CD4-positive, alpha-beta T cell treated with Interleukin-6 for 4 hours (primary cell): ENCODE measurements around the gene HVCN1.
A peak's percentile ranks its signal among the peaks of the same experiment; 100 is the strongest.
"Not testable (repeated sequence)": the region's sequence is repeated elsewhere in the genome, so short reads cannot be mapped to it uniquely, and the experiment has no call there.

Experiments used
- DNase-seq: peaks from one replicate; pipeline ENCODE4 v3.0.0-alpha.2; 2020; ENCODE audit warnings: mixed read lengths

Gene HVCN1

DNA sequence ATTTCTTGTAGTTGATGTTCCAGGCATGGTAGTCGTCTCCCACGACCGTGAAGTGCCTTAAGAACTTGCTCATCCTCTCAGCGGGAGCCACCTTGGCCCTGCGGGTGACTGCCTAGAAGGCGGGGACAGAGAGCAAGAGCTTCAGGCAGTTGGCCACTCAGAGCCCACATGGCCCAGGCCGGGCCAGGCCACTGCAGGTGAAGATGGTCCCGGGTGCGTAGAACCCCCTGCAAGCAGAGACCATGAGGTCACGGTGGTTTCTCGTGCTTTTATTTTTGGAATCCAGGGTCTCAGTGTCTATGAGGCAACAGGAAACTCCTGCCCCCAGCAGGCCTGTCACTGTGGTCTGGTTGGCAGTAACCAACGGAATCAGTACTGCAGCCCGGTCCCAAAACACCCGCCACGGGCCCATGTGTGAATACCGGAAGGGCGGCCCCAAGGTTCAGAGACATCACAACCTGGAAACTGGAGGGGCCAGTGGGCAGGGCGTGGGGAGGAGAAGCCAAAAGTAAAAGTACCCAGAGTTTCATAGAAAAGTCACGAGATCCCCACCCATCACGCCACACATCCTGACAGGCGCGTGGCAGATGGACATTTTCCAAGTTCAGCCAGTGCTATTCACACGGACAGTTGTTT lies 27.5 kb downstream of the HVCN1 start:
- peak; percentile 38 for DNase-seq

DNA sequence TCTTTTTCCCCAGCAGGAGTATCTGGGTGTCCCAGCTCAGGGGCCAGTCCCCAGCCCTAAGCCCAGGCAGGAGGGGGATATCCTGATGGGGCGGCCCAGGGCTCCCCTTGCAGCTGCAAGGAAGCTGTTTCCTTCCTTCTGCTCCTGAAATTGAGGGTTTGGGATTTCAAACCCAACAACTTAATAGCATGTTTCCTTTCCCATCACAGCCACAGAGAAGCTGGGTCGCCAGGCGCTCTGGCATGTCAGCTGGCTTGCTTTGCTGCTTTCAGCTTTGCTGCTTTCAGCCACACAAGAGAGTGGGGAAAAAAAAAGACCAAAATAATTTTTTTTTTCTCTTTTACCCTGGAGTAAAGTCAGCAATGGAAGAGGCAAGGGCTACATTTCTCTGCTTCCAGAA lies 30.0 kb downstream of the HVCN1 start:
- no peak for DNase-seq

DNA sequence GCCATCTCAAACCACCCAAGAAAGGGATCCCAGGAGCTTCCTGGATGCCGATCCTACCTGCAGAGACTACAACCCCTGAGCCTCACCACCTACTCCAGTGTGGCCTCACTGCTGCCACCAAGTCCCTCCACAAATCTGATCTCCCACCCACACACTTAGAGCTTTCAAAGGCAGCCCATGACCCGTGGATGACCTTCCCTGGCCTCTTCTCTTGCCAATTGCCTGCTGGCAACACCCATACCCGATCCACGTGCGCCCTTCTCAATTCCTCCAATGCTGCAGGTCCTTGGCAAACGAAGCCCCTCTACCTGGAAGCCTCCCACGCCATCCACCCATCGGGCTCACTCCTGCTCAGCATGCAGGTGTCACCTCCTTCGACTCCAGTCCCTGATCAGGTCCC lies 30.7 kb downstream of the HVCN1 start:
- no peak for DNase-seq

DNA sequence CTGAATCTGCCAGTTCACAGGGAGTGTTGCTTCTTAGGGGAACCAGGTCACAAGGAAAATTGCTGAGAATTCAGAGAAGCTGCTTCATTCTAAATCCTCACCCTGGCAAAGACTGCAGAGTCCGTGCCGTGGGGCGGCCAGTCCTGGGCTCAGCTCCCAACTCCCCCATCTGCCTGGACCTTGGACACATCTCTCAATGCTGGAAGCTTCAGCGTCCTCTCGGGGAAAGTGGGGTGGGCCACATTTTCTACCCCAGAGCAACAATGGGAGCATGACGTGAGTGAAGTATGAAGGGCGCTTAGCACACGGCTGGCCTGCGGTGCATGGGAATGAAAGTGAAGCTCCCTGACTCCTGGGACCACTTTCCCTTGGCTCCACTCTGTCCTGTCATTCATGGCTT lies 31.2 kb downstream of the HVCN1 start:
- no peak for DNase-seq

DNA sequence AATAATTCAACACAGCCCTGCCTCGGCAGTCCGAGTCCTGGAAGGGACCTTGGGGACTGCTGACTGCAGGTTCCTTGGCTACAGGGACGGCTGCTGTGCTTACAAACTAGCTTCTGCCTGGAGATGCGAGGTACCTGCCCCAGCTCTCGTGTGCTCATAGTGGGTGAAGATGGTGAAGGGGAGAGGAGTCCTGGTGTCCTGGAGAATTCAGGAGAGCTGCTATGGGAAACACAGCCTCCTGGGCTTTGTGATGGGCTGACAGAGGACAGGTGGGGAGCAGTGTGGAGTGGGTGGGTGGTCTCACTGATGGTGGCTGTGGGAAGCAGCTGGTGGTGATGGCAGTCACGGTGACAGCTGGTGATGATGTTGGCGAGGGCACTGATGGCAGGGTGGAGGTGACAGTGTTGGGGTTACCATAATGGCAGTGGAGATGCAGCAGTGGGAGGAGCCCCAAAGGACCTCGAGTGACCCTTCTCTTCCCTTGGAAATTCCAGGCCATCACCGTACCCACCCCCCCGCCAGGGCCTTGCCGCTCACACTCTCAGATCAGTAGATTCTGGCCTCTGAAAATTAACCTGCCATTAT lies 32.8 kb downstream of the HVCN1 start:
- no peak for DNase-seq

DNA sequence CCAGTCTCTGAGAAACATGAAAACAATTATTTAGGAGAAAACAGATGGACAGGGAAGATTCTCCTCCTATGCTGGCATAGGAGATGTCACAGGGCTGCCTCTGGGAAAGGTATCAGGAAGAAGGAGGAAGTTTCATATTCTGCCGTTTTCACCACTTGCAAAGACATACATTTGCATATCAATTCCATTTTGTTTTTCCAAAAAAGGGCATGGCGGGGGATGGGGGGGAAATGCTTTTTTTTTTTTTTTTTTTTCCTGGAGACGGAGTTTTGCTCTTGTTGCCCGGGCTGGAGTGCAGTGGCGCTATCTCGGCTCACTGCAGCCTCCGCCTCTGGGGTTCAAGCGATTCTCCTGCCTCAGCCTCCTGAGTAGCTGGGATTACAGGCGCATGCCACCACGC lies 34.7 kb downstream of the HVCN1 start:
- not testable (repeated sequence) for DNase-seq

DNA sequence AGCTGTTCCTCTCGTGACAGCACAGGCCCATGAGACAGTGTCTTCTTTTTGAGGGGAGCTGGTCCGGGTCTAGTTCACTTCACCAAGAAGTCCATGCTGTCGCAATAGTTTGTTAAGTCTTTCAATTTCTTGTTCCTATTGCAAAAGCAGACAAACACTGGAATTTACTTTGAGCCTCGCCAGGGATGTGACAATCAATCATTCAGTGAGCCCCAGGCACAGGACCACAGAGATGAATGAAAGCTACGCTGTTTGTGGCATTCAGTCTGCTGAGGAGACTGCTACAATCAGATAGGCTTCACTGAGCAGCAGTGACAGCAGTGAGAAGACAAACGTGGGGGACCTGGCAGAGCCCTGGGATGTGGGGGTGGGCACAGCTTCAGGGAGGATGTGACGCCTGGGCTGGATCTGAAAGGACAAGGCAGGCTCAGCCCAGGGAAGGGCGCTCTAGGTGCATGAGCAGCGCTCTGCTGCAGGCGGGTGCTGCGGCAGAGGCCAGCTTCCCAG lies 39.5 kb downstream of the HVCN1 start:
- DNase-seq, result no peak

DNA sequence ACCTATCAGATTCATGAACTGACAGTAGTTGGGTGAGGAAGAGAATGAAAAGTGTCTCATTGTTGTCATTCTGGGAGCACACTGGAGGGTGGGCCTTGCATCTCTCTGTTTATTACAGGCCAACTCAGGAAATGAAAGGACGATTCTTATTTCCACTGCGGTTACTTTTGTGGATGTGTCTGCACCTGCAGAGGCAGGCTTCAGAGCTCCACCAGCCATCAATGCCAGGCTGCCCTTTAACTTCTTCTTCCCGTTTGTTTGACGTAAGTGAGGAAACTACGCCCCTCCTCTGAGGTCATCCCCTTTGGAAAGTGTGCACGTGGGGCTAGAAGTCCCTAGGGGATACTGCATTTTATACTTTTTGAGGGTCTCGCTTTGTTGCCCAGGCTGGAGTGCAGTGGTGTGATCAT lies 41.3 kb downstream of the HVCN1 start:
- peak; percentile 30 for DNase-seq

DNA sequence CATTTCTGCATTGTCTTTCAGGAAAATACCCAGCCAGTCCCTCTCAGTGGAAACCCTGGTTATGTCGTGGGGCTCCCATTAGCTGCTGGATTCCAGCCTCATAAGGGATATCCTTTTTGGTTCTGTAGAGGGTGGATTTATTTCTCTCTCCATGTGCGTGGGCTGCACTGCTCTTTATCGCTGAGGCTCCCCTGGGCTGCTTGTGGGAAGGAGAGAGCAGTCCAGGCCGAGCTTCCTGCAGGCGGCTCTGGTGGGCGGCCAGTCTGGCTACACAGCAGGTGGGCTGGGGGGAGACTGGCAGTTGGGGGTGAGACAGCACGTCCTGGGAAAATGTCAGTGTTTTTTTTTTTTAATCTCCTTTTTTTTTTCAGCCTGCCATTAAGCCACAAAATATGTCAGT lies 47.4 kb downstream of the HVCN1 start:
- DNase-seq, result no peak

DNA sequence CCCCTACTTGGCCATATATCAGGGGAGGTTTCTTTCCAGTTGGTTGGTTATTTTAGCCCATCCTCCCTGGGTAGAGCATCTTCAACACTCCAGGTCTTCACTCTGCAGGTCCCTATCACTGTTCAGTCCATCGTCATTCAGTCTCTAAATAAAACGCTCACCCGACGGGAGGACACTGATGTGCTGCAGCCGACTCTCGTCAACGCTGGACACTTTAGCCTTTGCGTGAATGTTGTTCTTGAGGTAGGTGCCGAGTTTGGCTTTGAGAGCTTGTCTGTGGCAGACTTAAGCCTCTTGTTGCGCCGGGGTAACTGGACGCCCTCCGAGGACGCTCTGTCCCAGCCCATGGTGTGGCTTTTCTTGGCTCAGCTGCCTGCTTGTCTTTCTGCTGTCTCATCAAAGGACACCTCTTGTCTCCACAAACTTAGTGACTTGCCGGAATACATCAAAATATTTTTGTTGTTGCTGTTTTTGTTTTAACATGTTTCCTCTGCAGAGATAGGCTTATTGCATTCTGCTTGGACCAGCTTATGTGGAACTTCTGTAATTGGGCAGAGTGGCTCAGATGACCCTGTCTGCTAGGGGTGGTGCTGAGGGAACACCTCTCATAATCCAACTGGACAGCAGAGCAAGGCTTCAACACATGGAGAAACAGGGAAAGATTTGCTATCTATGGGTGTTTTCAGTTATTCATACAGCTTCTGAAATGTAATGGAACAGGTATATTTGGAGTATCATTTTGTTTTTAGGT lies 48.5 kb downstream of the HVCN1 start:
- no peak for DNase-seq

DNA sequence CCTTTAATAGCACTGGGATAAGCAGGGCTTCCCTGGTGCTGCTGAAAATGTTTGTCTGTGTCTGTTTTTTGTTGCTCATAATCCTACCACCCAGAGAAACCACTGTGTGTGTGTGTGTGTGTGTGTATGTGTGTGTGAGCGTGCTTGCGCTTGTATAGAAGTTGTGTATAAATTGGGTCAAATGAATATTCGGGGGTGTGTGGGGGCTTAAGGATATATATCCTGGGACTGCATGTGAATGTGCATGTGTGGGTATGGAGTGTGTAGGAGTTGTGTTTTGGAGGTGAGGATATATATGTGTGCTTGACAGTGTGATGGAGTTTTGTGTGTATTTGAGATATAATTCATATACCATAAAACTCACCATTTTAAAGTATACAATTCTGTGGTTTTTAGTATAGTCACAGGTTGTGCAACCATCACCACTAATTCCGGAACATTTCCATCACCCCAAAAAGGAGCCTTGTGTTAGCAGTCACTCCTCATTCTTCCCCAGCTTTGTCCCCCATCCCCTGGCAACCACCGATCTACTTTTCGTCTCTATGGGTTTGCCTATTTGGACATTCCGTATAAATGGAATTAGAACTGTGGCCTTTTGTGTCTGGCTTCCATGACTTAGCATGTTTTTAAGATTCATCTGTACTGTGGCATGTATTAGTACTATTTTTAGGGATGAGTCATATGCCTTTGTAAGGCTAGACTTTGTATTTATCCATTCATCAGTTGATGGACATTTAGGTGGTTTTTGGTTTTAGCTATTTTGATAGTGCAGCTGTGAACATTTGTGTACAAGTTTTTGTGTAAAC lies 49.4 kb downstream of the HVCN1 start:
- no peak for DNase-seq

DNA sequence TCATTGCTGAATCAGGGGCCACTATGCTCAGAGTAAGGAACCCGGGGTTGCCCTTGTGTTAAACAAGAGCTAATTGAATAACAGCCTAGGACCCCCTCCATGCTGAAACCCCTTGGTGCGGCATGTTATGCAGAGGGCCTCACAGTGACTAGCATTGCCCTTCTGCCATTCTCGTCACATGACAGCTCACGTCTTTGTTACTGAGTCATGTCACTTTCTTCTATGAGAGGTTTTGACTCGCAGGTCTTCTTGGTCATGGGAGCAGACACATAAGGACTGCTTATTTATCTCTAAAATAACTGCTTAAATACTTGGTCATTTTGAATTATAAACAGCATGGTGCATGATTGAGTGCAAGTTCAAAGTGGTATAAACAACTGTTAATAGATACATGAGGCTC lies 50.1 kb downstream of the HVCN1 start:
- DNase-seq, result no peak

DNA sequence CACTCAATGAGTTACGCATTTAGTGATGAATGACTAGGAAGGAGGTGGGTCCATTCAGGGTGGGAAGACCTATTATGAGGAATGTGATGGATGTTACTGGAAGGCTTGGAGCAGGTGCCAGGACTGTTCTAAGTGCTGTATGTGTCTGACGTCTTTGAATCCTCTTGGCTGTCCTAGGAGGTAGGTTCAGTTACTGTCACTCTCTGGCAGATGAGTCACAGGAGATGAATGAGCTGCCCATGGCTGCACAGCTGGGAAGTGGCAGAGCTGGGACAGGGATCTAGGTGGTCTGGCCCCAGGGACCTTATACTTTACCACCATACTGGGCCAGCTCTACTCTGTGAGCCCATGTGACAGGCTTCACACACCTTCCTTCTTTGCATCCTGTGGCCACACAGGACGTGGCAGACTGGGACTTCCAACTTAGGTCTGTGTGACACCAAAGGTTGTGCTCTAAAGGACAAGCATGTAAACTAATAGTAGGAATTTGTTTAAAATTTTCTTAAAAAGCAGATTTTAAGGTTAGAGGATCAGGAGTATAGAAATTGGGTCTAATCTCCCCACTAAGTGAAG lies 51.0 kb downstream of the HVCN1 start:
- DNase-seq, result no peak

DNA sequence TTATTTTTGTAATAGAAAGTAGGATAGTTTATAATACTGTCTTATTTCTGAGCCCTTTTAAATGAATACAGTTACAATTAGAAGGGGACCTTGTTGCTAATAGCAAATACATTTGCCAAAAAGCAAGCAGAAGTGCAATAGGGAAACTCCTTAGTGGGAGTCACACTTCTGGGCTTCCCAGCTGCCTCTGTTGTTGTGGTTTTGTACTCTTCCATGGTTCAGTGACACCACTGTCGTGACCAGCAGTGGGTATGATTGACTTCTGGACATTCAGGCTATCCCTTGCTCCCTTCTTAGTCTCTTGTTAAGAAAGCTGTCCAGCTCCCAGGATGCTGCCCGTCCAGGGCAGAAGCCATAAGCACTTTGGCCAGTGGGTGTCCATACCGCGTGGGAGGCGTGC lies 52.4 kb downstream of the HVCN1 start:
- no peak for DNase-seq

DNA sequence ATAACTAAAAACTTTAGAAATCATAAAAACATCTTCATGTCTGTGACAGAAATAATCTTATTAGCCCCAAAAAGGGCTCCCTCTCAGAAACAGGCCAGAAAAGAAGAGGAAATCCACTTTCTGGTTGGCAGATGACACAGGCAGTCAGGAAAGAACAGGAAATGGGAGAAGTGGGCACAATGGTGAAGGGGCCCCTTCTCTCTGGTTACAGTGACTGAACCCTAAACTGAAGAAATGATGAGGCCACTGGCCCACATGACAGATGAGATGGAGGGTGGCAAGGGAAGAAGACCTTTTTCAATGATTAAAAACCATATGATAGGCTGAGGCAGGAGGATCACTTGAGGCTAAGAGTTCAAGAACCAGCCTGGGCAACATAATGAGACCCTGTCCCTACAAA lies 53.9 kb downstream of the HVCN1 start:
- no peak for DNase-seq

DNA sequence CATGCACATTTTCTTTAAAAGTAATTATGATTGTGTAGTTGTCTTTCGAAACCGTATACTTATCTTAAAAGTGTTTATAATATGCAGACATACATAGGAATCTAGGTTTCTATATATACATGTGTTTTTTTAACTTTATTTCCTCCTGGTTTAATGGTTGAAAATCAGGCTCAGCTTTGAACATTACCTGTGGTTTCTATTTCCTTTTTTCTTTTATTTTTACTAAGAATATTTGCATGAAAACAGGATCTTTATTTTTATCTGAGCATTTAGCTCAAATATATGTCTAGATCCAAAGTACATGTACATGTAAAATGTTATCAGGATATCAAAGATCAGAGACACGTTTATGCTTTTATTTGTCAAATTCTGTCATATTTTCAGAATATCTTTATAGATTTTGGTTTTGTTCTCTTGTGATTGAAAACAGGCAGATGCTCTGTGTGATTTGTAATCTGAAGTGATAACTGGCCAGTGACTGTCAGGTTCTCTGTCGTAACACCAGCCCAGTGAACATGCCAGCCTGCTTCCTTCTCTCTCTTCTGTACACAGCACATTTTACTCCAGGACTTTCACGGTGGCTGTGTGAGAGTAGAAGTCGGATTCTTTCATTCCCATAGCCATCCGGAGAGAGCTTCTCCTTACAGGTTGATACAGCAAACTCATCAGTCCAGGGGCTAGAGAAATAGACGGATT lies 61.3 kb downstream of the HVCN1 start:
- DNase-seq, result no peak

DNA sequence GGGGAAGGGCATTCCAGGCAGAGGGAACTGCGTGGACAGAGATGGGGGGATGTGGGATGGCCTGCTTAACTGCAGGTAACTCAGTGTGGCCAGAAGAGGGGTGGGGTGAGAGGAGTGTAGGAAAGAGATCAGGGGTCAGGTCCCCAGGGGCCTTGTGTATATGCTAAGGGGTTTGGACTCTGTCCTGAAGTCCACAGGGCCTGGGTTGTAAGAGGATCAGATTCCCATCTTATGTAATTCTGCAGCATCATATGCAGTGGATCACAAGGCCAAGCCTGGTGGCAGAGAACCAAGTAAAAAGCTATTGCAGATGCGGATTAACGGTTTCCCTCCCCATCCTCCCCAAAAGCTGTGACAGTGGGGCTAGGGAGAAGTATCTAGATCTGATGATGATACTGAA lies 66.3 kb downstream of the HVCN1 start:
- no peak for DNase-seq

DNA sequence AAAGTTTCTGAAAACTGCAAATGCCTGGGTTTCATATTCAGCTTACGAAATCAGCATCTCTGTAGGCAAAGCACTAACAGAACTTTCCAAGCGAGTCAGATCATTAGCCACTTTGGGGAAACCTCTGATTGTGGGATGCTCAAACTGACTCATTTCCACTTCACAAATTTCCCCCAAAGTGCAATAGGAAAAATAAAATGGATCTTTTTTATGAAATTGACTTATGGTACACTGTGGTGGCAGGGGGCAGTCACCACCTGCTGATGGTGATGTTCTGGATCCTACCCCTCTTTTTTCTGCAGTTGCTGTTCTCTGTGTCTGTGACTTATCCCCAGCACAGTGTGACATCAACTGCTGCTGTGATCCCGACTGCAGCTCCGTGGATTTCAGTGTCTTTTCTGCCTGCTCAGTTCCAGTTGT lies 69.4 kb downstream of the HVCN1 start:
- DNase-seq, result no peak

DNA sequence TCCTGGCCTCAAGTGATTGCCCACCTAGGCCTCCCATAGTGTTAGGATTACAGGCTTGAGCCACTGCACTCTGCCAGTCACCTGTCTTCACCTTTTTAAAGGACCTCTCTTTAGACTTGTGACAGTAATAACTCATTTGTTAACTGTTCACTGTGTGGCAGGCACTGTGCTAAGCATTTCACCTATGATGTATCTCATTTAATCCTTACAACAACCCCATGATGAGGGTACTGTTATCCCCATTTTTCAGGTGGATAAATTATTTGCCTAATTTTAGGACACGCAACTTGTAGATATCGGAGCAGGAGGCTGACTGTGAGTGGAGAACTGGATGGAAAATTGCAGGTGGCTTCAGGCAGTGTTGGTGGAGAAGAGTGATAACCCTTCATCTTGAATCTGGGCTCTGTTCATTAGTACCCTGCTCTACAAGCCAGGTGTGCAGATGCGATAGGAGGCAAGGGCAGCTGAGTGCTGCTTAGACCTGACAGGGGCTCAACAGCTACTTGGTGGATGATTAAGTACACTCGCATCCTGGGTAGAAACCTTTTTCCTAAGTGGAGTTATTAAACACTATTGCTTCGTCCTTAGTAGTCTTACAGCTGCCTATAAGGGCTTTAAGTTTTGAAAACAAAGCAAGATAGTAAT lies 72.3 kb downstream of the HVCN1 start:
- no peak for DNase-seq

DNA sequence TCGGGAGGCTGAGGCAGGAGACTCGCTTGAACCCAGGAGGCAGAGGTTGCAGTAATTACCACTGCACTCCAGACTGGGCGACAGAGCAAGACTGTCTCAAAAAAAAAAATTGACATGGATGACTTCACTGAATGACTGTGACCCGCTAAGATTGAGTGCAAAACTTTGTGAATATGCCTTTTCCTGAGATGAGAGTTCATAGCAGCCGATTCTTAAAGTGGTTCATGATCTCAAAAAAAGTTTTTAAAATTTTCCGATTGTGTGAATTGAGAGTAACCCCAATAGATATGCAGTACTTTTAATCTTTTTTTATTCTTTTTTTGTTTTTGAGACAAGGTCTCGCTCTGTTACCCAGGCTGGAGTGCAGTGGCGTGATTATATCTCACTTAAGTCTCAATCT lies 73.7 kb downstream of the HVCN1 start:
- no peak for DNase-seq

DNA sequence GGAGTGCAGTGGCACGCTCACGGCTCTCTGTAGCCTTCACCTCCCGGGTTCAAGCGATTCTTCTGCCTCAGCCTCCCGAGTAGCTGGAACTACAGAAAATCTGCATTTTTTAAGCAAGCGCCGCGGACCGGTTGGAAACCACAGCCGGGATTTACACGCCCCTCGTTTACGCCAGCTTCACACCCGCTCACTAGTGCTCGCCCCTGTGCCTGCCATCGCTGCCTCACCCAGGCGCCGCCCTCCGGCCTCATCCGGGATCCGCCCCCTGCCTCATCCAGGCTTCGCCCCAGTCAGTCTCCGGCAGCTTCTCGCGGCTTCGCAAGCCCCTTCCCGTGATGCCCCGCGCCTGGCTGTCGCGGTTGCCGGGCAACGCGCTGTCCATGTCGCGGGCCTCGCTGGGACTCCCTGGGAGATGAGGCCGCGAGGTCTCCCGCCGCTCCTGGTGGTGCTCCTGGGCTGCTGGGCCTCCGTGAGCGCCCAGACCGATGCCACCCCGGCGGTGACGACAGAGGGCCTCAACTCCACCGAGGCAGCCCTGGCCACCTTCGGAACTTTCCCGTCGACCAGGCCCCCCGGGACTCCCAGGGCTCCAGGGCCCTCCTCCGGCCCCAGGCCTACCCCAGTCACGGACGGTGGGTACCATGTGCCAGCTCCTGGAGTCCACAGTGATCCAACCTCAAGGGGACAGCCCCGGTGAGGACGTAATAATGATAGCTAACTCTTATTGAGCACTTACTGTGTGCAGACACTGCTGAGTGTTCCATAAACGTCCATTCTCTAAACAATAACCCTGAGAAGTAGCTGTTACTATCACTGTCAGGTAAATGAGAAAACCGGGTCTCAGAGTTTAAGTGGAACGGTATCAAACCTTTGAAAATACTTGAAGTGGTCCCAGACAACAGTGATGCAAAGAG lies 74.9 kb downstream of the HVCN1 start, which contains the start of gene TCTN1:
TCTN1 (plus strand) TSS at position 359 of the 914 bp plus-strand sequence; CDS start at position 413, 54 bp downstream.
- peak; percentile 98 for DNase-seq
